ENCODE measurements around the gene ALOX15.
"Not testable (repeated sequence)": the region's sequence is repeated elsewhere in the genome, so short reads cannot be mapped to it uniquely, and the experiment has no call there.

ALOX15 gene

GRCh38 chr17:4622375-4622774 is 19.1 kb downstream of the ALOX15 start:
- H3K27me3 ChIP-seq (ENCODE audit: insufficient read depth, low read length): peaks cover 7% of the 10 kb centered on the region
- no peak overlapping the region for H2AFZ ChIP-seq (ENCODE audit: low read depth, low read length)
- peaks cover 2% of the 10 kb centered on the region for H3K9me3 ChIP-seq (ENCODE audit: low read length)
- H3K36me3 ChIP-seq (ENCODE audit: insufficient read depth, low read length): no peaks in the 10 kb centered on the region
- no peak overlapping the region for H3K4me3 ChIP-seq (ENCODE audit: low read length)
- H3K4me1 ChIP-seq (ENCODE audit: insufficient read depth, low read length): peaks cover 2% of the 10 kb centered on the region

- Histone ChIP-seq H2AFZ (ENCODE audit: low read depth, low read length) (no peak overlapping the region), H3K27me3 (ENCODE audit: insufficient read depth, low read length) (peaks cover 5% of the 10 kb centered on the region), H3K36me3 (ENCODE audit: insufficient read depth, low read length) (no peaks in the 10 kb centered on the region), H3K4me1 (ENCODE audit: insufficient read depth, low read length) (peaks cover 2% of the 10 kb centered on the region), H3K9me3 (ENCODE audit: low read length) (peaks cover 2% of the 10 kb centered on the region), H3K4me3 (ENCODE audit: low read length) (no peak overlapping the region)
These were observed 20.9 kb downstream of the ALOX15 start for GRCh38 chr17:4620531-4621101.

DNA sequence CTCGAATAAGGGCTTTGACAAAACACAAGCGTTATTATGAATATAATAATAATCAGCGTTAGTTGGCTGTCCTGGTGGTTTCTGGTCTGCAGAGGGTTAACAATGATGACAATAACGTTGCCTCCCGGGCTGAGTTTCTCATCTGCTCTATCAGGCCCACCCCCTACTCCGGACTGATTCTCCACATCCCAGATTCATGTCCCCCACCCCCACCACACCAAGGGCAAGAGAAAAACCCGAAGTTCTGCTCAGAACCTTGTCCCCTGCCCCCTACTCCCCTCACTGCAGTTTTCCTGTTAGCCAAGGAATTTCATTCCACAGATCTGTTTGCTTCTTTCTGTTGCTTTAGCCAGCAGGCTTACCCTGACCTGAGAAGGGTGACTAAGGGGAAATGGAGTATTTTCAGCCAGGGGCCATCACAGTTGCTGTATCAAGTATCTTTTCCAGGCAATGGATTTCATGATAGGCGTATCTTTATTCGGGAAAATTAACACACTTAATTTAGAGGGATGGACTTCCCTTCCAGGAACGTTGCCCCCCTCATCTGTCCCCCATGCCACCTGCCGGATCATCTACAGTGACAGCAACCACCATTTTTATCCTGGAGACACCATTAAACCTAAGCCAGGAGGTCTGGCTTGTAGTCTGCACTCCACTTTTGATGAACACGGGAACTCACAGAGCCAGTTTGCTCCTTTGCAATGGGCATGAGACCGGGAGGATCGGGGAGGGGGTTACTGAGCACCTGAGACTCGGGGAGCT is 23.7 kb downstream of the ALOX15 start:
- H3K27me3 ChIP-seq (ENCODE audit: insufficient read depth, low read length): peaks cover 2% of the 10 kb centered on the region
- no peaks in the 10 kb centered on the region for H3K4me1 ChIP-seq (ENCODE audit: insufficient read depth, low read length)
- H3K4me3 ChIP-seq (ENCODE audit: low read length): no peak overlapping the region
- H3K36me3 ChIP-seq (ENCODE audit: insufficient read depth, low read length): no peaks in the 10 kb centered on the region
- peaks cover 2% of the 10 kb centered on the region for H3K9me3 ChIP-seq (ENCODE audit: low read length)
- H2AFZ ChIP-seq (ENCODE audit: low read depth, low read length): no peak overlapping the region

DNA sequence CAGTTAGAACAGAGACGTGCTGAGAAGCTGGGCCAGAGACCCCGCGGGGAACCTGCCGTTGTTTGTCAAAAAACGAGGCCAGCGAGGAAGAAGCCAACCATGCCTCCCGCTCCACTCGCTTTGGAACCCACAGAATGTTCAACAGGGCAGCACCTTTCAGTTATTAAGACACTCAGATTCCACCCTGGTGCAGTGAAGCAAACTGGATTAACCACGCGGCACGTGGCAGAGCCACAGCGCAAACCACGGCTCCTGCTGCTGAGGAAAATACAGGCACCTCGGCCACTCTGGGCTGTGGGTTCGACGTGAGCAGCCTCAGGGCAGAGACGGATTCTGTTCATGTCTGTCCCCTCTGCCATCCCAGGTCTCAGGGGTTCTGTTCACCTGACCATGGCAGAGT is 24.4 kb downstream of the ALOX15 start:
- Histone ChIP-seq H3K9me3 (ENCODE audit: low read length) (peaks cover 2% of the 10 kb centered on the region), H3K4me1 (ENCODE audit: insufficient read depth, low read length) (no peaks in the 10 kb centered on the region), H3K36me3 (ENCODE audit: insufficient read depth, low read length) (no peaks in the 10 kb centered on the region), H2AFZ (ENCODE audit: low read depth, low read length) (no peak overlapping the region), H3K27me3 (ENCODE audit: insufficient read depth, low read length) (peaks cover 2% of the 10 kb centered on the region), H3K4me3 (ENCODE audit: low read length) (no peak overlapping the region)

DNA sequence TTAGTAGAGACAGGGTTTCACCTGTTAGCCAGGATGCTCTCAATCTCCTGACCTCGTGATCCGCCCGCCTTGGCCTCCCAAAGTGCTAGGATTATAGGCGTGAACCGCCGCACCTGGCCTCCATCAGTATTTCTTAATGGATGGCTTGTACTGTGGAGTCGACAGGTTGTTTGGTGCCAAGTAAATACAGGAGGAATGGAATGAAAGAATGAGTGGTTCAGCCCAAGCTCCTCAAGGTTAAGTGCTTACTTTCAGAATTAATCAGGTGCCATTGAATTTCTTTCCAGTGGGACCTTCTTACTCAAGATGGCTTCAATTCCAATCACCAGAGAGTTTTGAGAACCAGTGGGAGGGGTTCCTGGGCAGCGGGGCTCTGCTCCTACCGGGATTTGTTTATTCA is 25.0 kb downstream of the ALOX15 start:
- H3K36me3 ChIP-seq (ENCODE audit: insufficient read depth, low read length): no peaks in the 10 kb centered on the region
- no peak overlapping the region for H2AFZ ChIP-seq (ENCODE audit: low read depth, low read length)
- no peaks in the 10 kb centered on the region for H3K4me1 ChIP-seq (ENCODE audit: insufficient read depth, low read length)
- no peaks in the 10 kb centered on the region for H3K9me3 ChIP-seq (ENCODE audit: low read length)
- H3K27me3 ChIP-seq (ENCODE audit: insufficient read depth, low read length): peaks cover 2% of the 10 kb centered on the region
- H3K4me3 ChIP-seq (ENCODE audit: low read length): no peak overlapping the region

- Histone ChIP-seq H3K9me3 (ENCODE audit: low read length) (no peaks in the 10 kb centered on the region), H3K36me3 (ENCODE audit: insufficient read depth, low read length) (no peaks in the 10 kb centered on the region), H3K4me1 (ENCODE audit: insufficient read depth, low read length) (peaks cover 11% of the 10 kb centered on the region), H2AFZ (ENCODE audit: low read depth, low read length) (no peak overlapping the region), H3K4me3 (ENCODE audit: low read length) (no peak overlapping the region), H3K27me3 (ENCODE audit: insufficient read depth, low read length) (peaks cover 13% of the 10 kb centered on the region)
These were observed 30.8 kb downstream of the ALOX15 start for GRCh38 chr17:4610656-4611055.

- H3K27me3 ChIP-seq (ENCODE audit: insufficient read depth, low read length): peaks cover 13% of the 10 kb centered on the region
- no peak overlapping the region for H2AFZ ChIP-seq (ENCODE audit: low read depth, low read length)
- no peaks in the 10 kb centered on the region for H3K36me3 ChIP-seq (ENCODE audit: insufficient read depth, low read length)
- no peak overlapping the region for H3K4me3 ChIP-seq (ENCODE audit: low read length)
- H3K4me1 ChIP-seq (ENCODE audit: insufficient read depth, low read length): peaks cover 11% of the 10 kb centered on the region
- no peaks in the 10 kb centered on the region for H3K9me3 ChIP-seq (ENCODE audit: low read length)
These were observed 31.3 kb downstream of the ALOX15 start for GRCh38 chr17:4610162-4610561.

DNA sequence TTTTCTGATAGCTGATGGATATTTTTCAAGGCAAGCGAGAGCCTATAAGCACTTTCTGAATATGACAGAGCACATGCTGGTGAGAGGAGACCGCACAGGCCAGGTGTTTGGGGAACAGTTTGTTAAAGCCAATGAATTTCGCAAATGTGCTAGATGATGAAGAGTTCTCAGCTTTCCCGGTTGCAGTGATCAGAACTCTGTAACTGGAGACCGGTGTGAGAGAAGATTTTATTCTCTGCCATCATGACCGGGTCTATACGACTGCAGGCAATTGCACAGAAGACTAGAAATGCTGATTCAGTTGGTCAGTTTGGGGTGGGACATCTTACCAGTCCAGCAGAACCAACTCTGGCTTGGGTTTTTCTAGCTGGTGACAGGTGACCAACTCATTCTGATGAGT is 31.7 kb downstream of the ALOX15 start:
- Histone ChIP-seq H3K4me3 (ENCODE audit: low read length) (no peak overlapping the region), H3K9me3 (ENCODE audit: low read length) (no peaks in the 10 kb centered on the region), H3K27me3 (ENCODE audit: insufficient read depth, low read length) (peaks cover 13% of the 10 kb centered on the region), H3K36me3 (ENCODE audit: insufficient read depth, low read length) (no peaks in the 10 kb centered on the region), H2AFZ (ENCODE audit: low read depth, low read length) (no peak overlapping the region), H3K4me1 (ENCODE audit: insufficient read depth, low read length) (peaks cover 11% of the 10 kb centered on the region)

GRCh38 chr17:4607773-4608187 is 33.7 kb downstream of the ALOX15 start:
- peaks cover 15% of the 10 kb centered on the region for H3K27me3 ChIP-seq (ENCODE audit: insufficient read depth, low read length)
- H3K36me3 ChIP-seq (ENCODE audit: insufficient read depth, low read length): no peaks in the 10 kb centered on the region
- H3K4me1 ChIP-seq (ENCODE audit: insufficient read depth, low read length): peaks cover 11% of the 10 kb centered on the region
- no peaks in the 10 kb centered on the region for H3K9me3 ChIP-seq (ENCODE audit: low read length)
- peak overlapping the region; percentile 44 for H2AFZ ChIP-seq (ENCODE audit: low read depth, low read length)
- H3K4me3 ChIP-seq (ENCODE audit: low read length): no peak overlapping the region

DNA sequence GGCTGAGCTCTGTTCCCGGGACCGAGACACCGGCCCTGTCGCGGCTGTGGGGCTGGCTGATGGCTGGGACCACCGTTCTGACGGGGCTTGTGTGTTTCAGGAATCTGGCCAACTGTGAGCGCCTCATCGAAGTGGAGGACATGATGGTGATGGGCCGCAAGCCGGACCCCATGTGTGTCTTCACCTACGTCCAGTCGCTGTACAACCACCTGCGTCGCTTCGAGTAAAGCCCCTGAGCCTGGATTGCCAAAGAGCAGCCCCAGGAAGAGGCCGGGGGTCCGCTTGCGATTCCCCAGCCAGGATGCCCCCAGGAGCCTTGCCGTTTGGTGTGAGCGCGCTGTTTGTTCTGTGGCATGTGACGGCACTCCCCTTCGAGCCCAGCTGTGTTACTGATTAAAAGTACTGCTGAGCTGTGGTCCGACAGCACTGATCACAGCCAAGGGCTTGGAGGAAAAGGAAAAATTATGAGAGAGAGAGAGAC is 34.2 kb downstream of the ALOX15 start:
- no peak overlapping the region for H3K4me3 ChIP-seq (ENCODE audit: low read length)
- H3K27me3 ChIP-seq (ENCODE audit: insufficient read depth, low read length): peaks cover 15% of the 10 kb centered on the region
- H3K9me3 ChIP-seq (ENCODE audit: low read length): no peaks in the 10 kb centered on the region
- peaks cover 11% of the 10 kb centered on the region for H3K4me1 ChIP-seq (ENCODE audit: insufficient read depth, low read length)
- H2AFZ ChIP-seq (ENCODE audit: low read depth, low read length): peak overlapping the region; percentile 44
- no peaks in the 10 kb centered on the region for H3K36me3 ChIP-seq (ENCODE audit: insufficient read depth, low read length)

DNA sequence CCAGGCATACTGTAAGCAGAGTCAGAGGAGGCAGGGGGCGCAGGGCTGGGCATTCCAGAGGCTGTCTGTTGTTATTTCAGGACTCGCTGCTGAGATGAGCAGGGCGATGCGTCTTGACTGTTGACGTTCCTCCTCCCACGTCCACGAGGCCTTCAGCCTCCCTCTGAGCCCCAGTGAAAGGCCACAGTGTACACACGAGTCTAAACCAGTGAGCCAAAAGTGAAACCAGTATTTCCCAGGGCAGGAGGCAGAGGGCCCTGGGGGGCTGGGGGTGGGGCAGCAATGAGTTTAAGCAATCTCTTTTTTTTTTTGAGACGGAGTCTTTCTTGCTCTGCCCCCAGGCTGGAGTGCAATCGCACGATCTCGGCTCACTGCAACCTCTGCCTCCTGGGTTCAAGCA is 35.7 kb downstream of the ALOX15 start:
- H3K36me3 ChIP-seq (ENCODE audit: insufficient read depth, low read length): no peaks in the 10 kb centered on the region
- no peak overlapping the region for H2AFZ ChIP-seq (ENCODE audit: low read depth, low read length)
- no peak overlapping the region for H3K4me3 ChIP-seq (ENCODE audit: low read length)
- no peaks in the 10 kb centered on the region for H3K9me3 ChIP-seq (ENCODE audit: low read length)
- peaks cover 11% of the 10 kb centered on the region for H3K4me1 ChIP-seq (ENCODE audit: insufficient read depth, low read length)
- H3K27me3 ChIP-seq (ENCODE audit: insufficient read depth, low read length): peaks cover 16% of the 10 kb centered on the region

DNA sequence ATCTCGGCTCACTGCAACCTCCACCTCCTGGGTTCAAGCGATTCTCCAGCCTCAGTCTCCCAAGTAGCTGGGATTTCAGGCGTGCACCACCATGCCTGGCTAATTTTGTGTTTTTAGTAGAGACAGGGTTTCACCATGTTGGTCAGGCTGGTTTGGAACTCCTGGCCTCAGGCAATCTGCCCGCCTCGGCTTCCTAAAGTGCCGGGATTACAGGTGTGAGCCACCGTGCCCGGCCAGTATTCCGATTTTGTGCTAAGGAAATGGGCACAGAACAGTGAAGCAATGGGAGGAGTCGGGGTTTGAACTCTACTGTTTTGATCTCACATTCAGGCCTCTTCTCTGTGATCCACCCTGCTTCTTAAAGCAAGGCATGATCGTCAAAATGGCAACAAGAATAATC is 36.7 kb downstream of the ALOX15 start:
- peaks cover 19% of the 10 kb centered on the region for H3K4me1 ChIP-seq (ENCODE audit: insufficient read depth, low read length)
- peaks cover 21% of the 10 kb centered on the region for H3K27me3 ChIP-seq (ENCODE audit: insufficient read depth, low read length)
- not testable (repeated sequence) for H3K4me3 ChIP-seq (ENCODE audit: low read length); H2AFZ ChIP-seq (ENCODE audit: low read depth, low read length); H3K36me3 ChIP-seq (ENCODE audit: insufficient read depth, low read length); H3K9me3 ChIP-seq (ENCODE audit: low read length)

DNA sequence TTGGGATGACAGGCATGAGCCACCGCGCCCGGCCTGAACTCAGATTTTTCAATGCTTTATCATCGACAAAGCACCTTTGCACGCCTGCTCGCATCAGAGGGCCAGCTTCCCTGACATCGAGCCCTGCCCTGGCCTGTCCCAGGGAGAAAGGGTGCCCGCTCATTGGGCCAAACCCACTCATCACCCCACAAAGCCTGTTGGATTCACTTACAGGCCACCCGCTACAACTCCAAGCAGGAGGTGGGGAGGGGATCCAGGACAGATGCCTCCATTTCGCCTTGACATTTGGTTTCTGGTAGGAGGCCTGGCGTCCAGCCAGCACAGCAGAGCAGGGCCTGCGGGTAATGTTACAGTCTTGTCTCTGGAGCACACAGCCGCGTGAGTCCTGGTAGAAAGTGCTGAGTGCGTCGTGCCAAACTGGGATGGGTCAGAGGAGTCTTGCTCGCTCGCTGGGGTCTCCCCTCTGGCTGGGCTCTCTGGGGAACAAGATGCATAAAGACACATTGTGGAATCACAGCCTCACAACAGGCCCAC is 37.3 kb downstream of the ALOX15 start:
- Histone ChIP-seq H3K27me3 (ENCODE audit: insufficient read depth, low read length) (peaks cover 22% of the 10 kb centered on the region), H3K4me3 (ENCODE audit: low read length) (no peak overlapping the region), H3K9me3 (ENCODE audit: low read length) (no peaks in the 10 kb centered on the region), H3K4me1 (ENCODE audit: insufficient read depth, low read length) (peaks cover 21% of the 10 kb centered on the region), H2AFZ (ENCODE audit: low read depth, low read length) (no peak overlapping the region), H3K36me3 (ENCODE audit: insufficient read depth, low read length) (no peaks in the 10 kb centered on the region)

All from neuron (in vitro differentiated cells).